Measurements from ENCODE around the gene DNAJC18.
A peak's percentile ranks its signal among the peaks of the same experiment; 100 is the strongest.

The DNAJC18 gene

GRCh38 chr5:139396691-139397090 is 42.6 kb downstream of the DNAJC18 start:
- CTCF ChIA-PET = no interaction called here
- no peak for DNase-seq (ENCODE audit: low read depth, low spot score)
- POLR2A ChIA-PET = no interaction called here
- no peak overlapping the region for H3K4me3 ChIP-seq (ENCODE audit: low read depth, low read length)
- TF ChIP-seq CTCF (IDR thresholded peaks at IDR 0.05; ENCODE audit: insufficient read depth, low read length, missing control alignments) = no peak

- no peak for DNase-seq (ENCODE audit: low read depth, low spot score)
- POLR2A ChIA-PET = no interaction called here
- CTCF ChIA-PET = interaction anchor here (1.0 to 1.1 kb wide), 2 partner anchors 15 to 118 kb away, joined by 3 to 4 read pairs; no protein-coding TSS in a partner anchor
- TF ChIP-seq CTCF (IDR thresholded peaks at IDR 0.05; ENCODE audit: insufficient read depth, low read length, missing control alignments) = no peak
- no peak overlapping the region for H3K4me3 ChIP-seq (ENCODE audit: low read depth, low read length)
Measured at GRCh38 chr5:139395844-139396640, 43.3 kb downstream of the DNAJC18 start.

- POLR2A ChIA-PET = no interaction called here
- H3K4me3 ChIP-seq (ENCODE audit: low read depth, low read length) = peak within 1 kb of the TSS; percentile 38
- CTCF ChIA-PET = interaction anchor here (0.8 to 1.2 kb wide), 4 partner anchors 8 to 119 kb away, joined by 3 to 4 read pairs (median 4); no protein-coding TSS in a partner anchor
- no peak for DNase-seq (ENCODE audit: low read depth, low spot score)
- TF ChIP-seq CTCF (IDR thresholded peaks at IDR 0.05; ENCODE audit: insufficient read depth, low read length, missing control alignments) = no peak
Measured at GRCh38 chr5:139394654-139395566, 44.4 kb downstream of the DNAJC18 start, which contains the start of gene PROB1. TSS of gene PROB1 (minus strand) at chr5:139395104. CDS start at chr5:139395081, 23 bp downstream.

GRCh38 chr5:139394123-139394653 is 45.1 kb downstream of the DNAJC18 start:
- H3K4me3 ChIP-seq (ENCODE audit: low read depth, low read length) = peak overlapping the region; percentile 38
- CTCF ChIA-PET = interaction anchor here (0.8 to 1.2 kb wide), 2 partner anchors 9 to 16 kb away, joined by 3 to 4 read pairs; no protein-coding TSS in a partner anchor
- POLR2A ChIA-PET = no interaction called here
- DNase-seq (ENCODE audit: low read depth, low spot score) = no peak
- TF ChIP-seq CTCF (IDR thresholded peaks at IDR 0.05; ENCODE audit: insufficient read depth, low read length, missing control alignments) = peak; percentile 64

GRCh38 chr5:139393497-139394122 is 45.7 kb downstream of the DNAJC18 start:
- TF ChIP-seq CTCF (IDR thresholded peaks at IDR 0.05; ENCODE audit: insufficient read depth, low read length, missing control alignments) = no peak
- ChIA-PET POLR2A (no interaction called here), CTCF (interaction anchor here (0.5 kb wide), 1 partner anchor 199 kb away, joined by 4 read pairs; no protein-coding TSS in a partner anchor)
- DNase-seq (ENCODE audit: low read depth, low spot score) = no peak
- peak overlapping the region; percentile 38 for H3K4me3 ChIP-seq (ENCODE audit: low read depth, low read length)
